NCI-H1092 (cell line): Measurements from ENCODE around the gene KIAA1217.

ENCODE experiments used
- DNase-seq: peaks from one replicate; lab custom pipeline; 2025; lab: John Stamatoyannopoulos, UW

KIAA1217 gene

DNA sequence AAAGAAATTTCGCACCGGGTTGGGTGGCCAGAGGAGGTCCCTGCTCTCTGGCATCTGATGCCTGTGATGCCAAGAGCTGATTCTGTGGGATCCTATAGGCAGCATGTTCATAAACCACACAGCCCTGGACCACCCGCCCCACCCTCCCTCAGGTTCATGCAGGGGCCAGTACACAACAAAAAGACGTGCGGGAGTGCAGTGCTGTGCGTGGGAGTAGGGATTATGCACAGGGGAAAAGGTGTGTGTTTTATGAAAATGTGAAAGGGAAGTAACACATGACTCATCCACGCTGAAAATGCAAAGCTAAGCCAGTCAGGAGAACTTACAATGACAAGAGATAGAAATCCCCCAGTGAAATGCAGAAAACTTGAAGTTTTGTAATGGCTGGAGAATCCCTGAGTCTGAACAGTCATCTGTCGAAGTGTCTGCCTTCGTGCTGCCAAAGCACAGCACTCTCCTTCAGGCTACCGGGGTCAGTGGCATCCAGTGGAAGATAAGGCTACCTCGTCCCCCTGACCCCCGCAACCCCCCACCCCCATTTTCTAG lies 1.1 kb downstream of the KIAA1217 start:
- DNase-seq = no peak

DNA sequence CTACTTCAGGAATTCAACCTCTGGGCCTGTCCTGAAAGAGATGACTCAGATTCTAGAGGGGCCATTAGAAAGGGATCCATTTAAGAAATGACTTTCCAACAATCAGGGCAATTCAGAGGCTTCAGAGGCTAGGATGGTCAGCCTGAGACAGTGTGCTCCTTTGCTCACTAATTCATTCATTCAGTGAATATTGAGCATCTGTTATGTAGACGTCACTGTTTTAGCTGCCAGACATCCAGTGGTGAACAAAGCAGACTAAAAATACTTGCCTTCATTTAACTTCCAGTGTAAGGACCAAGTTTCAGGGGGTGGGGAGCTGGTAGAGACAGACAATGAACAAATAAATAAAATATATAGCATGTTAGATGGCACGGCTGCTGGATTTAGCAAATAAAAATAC lies 1.6 kb downstream of the KIAA1217 start:
- DNase-seq = no peak

DNA sequence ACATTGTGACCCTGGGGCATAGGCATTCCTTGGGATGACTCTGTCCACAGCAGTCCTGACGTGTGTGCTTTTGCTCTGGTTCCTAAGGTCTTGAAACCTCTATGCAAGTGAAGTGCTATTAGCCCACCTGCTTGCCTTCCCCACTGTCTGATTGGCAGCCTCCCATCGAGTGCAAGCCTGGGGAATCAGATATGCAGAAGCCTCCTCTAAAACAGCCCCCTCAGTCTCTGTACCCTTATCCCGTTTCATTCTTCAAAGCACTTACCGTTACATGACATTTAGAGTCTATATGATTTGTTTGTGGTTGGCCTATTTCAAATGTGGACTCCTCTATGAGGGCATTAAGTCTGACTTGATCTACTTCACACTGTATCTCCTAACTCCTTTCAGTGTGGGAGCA lies 4.3 kb downstream of the KIAA1217 start:
- no peak for DNase-seq

DNA sequence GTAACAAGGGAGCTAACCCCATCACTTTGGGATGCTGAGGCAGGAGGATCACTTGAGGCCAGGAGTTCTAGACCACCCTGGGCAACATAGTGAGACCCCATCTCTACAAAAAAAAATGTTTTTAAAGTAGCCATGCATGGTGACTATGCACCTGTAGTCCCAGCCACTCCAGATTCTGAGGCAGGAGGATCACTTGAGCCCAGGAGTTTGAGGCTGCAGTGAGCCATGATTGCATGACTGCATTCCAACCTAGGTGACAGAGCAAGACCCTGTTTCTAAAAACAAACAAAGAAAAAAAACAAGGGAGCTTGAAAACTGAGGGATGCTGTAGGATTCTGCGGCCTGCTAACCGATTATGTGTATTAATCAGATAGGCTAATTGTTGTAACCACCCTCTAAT lies 4.9 kb downstream of the KIAA1217 start:
- DNase-seq = no peak

GRCh38 chr10:24214762-24215161 lies 5.8 kb downstream of the KIAA1217 start:
- DNase-seq = no peak

- DNase-seq = no peak
Observed at GRCh38 chr10:24215196-24215595, 6.3 kb downstream of the KIAA1217 start.

DNA sequence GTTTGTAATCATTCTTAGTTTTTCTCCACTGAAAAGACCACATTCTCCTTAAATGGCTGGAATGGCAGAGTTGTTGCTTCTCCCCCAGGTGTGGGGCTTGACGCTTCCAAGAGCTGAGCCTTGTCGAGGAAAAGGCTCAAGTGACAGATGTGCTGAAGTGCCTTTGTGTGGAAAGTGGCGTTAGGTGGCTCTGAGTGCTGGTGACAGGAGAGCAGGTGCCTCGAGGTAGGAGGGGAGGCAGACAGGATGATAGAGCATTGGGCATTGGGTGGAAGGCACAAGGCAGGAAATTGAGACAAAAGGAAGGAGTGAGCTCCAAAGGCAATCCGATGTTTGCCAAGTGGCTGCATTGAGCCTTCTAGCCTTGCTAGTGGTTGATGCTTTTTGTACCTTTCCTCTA lies 6.7 kb downstream of the KIAA1217 start:
- no peak for DNase-seq

- DNase-seq = no peak
Observed at GRCh38 chr10:24219963-24220362, 11.0 kb downstream of the KIAA1217 start.

DNA sequence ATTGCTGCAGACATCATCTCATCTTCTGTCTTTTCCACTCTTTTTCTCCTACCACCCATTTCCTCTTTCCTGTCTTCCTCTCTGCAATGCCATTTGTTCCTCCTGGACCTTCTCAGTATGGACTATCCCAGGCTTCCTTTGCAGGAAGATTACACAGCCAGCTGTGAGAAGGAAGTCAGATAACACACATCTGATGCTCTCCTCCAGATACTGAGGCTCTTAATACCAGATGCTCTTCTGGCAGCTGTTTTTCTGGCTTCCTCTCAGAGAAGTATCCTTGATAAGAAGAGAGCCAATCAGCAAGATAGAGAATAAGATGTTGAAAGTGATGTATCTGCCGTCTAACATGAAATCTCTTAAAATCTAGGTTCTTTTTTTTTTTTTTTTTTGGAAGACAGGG lies 14.4 kb downstream of the KIAA1217 start:
- no peak for DNase-seq

GRCh38 chr10:24223953-24224352 lies 15.0 kb downstream of the KIAA1217 start:
- DNase-seq = no peak

- no peak for DNase-seq
Observed at GRCh38 chr10:24228642-24229041, 19.7 kb downstream of the KIAA1217 start.

DNA sequence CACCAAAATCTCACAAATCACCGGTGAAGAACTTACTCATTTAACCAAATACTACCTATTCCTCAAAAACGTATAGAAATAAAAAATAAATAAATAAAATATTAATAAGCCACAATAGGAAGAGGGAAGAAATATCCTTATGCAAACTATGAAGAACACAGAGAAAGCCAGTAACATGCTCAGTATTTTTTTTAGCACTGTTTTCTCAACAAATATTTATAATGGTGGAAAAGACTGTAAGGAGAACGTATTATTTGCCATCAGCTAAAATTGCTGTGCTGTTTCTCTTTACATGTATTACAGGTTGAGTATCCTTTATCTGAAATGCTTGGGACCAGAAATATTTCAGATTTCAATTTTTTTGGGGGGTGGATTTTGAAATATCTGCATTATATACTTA lies 21.0 kb downstream of the KIAA1217 start:
- no peak for DNase-seq

GRCh38 chr10:24231200-24231599 lies 22.3 kb downstream of the KIAA1217 start:
- DNase-seq = no peak

DNA sequence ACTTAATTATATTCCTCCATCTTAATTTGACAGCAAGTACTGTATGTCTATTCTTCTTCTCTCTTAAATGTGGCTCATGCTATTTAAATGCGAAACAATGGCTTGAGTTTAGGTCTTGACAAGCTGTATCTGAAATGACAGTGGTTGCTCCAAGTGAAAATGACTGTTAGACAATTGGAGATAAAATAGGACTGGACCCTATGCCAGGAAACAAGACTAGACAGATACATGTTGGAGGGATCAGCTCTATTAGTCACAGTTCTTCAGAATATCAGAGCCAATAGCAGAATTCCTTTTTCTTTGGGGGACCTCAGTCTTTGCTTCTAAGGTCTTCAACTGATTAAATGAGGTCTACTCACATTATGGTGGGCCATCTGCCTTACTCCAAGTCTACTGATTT lies 25.8 kb downstream of the KIAA1217 start:
- DNase-seq = no peak

GRCh38 chr10:24235471-24235870 lies 26.5 kb downstream of the KIAA1217 start:
- no peak for DNase-seq

DNA sequence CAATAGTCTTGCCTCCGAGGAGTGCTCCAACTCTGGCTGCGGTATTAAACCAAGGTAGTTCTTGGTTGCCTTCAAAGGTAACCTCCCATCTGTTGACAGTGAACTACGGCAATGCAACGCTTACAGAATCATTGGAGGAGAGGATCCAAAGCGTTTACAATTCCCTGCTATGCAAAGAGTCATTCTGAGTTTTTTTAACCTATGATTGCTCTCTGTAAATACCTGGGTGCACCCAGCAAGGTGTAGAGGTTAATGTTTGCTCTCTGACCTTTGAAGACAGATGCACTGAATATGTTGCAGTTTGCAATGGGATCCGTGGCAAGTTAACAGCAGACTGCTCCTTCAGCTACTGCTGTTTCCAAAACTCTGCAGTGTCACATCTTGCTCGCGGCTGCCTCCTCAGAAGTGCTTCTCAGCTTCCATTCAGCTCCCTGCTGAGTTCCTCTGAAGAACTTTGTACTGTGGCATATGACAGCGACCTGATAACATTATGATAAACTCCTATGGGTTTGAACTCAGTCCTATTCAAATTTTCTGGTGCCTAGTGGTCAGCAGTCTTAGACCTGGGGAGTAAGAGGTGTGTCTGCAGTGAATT lies 29.0 kb downstream of the KIAA1217 start:
- DNase-seq = no peak

DNA sequence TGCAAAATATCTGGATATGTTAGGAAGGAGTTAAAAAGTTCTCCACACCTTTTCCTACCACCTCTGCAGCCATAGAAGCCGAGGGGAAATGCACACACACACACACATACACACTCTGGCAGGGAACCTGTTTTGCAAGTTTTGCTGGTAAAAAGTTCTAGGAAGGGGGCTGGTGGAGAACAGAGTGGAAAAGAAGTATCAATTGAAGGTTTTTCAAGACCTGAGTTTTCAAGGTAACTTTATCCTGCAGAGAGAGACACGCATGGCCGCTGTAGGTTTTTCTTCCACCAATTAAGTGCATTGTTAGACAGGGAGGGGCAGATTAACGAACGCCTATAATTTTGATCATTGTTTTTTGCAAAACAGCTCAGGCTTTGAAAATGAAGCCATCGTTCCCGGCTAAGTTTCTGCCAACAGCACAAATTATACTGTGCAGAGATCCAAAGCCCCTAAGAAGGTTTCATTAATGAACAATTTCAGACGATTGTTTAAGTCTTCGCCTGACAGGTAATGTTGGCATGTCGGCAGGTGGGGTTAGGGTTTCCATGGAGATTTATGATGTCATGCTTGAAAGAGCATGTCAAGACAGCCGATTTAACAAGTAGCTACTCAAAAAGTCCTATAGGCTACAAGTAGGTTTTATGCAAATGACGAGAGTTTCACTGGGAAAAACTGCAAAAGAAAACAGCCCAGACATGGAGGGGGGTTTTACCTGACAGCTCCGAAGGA lies 29.7 kb downstream of the KIAA1217 start:
- DNase-seq = no peak

GRCh38 chr10:24239289-24240040 lies 30.5 kb downstream of the KIAA1217 start:
- no peak for DNase-seq

DNA sequence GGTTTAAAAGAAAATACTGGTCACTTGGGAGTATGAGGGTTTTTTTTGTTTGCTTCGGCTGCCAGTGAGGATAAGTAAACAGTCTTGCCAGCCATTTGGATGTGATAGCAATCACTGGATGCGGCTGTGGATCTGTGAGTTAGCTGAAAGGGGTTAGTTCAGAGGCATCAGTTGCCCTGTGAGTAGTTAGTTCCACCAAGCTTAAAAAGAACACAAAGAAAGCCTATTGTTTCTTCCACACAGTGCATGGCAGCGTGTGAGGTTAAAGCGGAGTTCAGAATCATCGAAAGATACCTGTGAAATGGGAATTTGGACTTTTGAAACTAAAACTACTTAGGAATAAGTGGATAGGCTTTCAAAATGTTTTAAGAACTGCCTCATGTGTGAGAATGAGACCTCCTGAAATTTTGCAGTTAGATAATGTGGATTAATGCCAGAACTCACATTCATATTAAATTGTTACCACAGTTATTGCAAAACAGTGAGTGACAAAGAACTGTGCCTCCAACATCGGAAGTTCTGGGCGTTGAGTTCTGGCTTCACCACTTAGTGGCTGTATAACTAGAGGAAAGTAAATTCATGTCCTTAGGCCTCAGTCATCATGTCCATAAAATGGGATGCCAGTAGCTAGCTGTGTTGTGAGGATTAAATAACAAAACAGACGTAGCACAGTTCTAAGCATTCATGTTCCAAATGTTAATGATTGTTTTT lies 31.3 kb downstream of the KIAA1217 start:
- DNase-seq = no peak

GRCh38 chr10:24241536-24242040 lies 32.6 kb downstream of the KIAA1217 start:
- DNase-seq = no peak

DNA sequence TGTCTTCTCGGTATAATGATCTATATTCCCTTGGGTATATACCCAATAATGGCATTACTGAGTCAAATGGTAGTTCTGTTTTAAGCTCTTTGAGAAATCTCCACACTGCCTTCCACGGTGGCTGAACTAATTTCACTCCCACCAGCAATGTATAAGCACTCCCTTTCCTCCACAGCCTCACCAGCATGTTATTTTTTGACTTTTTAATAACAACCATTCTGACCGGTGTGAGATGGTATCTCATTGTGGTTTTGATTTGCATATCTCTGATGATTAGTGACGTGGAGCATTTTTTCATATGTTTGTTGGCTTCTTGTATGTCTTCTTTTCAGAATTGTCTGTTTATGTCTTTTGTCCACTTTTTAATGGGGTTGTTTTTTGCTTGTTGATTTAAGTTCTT lies 33.6 kb downstream of the KIAA1217 start:
- no peak for DNase-seq

- DNase-seq = no peak
Observed at GRCh38 chr10:24246365-24246764, 37.4 kb downstream of the KIAA1217 start.
